GM12872 (cell line): ENCODE measurements around the gene TRIM38.

Experiments used
- CTCF ChIP-seq: IDR thresholded peaks from 3 replicates; pipeline ENCODE4 v1.5.1; 2011; ENCODE audit warnings: low read depth, mild to moderate bottlenecking, low read length, moderate library complexity; ENCODE audit not compliant: insufficient read depth

Gene TRIM38

DNA sequence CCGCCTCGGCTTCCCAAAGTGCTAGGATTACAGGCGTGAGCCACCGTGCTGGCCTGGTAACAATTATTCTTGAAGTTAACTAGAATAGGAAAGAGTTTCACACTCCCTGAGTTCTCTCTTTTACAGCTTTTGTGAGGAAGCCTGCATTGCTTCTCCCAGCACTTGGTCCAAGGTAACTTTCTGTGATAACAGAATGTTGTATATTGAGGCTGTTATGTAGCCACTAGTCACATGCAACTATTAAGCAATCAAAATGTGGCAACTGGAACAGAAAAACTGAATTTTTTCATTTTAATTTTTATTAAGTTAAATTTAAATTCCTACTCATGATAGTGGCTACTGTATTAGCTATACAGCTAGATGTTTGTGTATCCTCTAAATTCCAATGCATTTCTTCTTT is 2.5 kb downstream of the TRIM38 start:
- TF ChIP-seq CTCF: no peak

DNA sequence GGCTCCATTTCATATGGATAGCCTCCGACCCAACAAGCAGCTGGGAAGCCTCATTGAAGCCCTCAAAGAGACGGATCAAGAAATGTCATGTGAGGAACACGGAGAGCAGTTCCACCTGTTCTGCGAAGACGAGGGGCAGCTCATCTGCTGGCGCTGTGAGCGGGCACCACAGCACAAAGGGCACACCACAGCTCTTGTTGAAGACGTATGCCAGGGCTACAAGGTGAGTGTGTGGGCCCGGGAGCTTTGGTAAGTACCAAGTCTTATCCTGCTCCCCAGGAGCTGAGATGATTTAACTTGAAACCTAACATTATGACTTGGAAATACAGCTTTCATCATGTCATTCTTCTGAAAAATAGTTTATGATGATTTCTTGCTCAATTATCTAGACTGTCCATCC is 4.1 kb downstream of the TRIM38 start:
- no peak for TF ChIP-seq CTCF

DNA sequence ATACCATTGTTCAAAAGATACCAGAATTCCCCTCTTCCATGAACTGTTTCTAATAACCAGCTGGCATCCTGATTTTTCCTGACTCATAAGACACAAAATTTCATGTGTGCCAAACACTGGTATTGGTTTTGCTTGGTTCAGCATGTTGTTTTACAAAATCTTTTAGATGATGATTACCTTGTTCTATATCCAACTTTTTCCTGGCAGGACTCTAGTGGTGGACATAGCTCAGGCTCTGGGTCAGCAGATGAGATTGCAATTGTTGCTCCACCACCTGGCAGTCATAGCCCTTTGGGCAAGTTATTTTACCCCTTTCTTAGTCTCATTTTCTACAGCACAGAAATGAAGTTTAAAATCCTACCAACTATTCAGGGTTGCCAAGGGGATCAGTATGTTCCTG is 6.2 kb downstream of the TRIM38 start:
- no peak for TF ChIP-seq CTCF

DNA sequence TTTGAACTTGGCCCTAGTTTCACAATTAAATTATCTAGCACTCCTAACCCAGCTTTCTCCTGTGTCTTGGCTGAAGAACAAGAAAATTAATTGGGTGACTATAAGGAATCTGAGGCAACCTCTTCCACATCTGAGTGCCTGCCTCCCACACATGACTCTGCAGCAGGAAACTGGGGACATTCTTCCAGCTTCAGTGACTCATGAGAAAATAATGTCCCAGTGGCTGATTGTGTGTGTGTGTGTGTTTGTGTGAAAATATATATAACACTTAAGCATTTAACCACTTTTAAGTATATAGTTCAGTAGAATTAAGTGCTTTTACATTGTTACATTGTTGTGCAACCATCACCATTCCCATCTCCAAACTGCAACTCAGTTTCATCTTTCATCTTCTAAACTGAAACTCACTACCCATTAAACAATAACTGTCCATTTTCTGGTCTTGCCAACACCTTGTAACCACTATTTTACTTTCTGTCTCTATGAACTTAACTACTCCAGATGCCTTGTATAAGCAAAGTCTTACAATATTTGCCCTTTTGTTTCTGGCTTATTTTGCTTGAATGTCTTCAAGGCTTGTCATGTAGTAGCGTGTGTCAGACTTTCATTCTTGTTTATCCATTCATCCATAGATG is 8.7 kb downstream of the TRIM38 start:
- TF ChIP-seq CTCF: no peak

DNA sequence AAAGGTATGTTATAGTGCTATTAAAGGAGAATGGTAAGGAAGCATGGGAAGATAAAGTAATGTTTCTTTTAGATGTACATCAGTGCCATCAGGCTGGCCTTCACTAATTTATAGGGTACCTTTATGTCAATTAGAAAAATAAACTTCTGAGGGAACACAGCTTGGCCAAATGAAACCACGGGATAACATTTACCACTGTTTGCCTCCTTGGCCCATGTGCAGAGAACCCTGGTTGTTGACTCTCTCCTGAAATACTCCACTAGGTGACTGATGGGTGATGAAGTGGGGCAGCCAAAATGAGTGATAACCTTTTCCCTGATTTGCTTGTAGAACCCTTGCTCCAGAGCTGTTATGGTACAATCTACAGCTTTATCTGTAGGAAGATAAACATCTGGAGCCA is 9.5 kb downstream of the TRIM38 start:
- no peak for TF ChIP-seq CTCF

GRCh38 chr6:25972902-25973301 is 10.3 kb downstream of the TRIM38 start:
- TF ChIP-seq CTCF: no peak

DNA sequence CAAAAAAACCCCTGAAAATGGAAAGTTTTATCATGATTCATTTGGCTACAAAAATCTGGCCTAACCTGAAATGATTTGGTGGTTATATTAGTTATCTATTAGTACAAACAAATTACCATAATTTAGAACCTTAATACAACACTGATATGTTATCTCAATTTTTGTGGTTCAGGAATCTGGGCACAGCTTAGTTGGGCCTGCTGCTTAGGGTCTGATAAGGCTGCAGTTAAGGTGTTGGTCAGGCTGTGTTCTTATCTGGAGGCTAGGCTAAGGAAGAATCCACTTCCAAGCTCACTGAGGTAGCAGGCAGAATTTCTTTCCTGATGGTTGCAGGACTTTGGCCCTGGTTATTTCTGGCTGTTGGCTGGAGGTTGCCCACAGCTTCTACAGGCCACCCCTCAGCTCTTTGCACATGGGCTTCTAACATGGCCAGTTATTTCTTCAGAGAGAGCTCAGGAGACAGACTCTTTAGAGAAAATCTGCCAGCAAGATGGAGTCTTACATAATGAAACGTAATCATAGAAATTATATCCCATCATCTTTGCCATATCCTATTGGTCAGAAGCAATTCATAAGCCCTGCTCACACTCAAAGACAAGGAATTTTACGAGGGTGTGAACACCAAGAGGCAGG is 11.4 kb downstream of the TRIM38 start:
- TF ChIP-seq CTCF: no peak
